Activated T-helper 1 cell treated with anti-CD3 and anti-CD28 coated beads, Interleukin-2, amount 50 U/mL, for 16 hours (primary cell): ENCODE data around the gene SLC6A12.
"Not testable (repeated sequence)": the region's sequence is repeated elsewhere in the genome, so short reads cannot be mapped to it uniquely, and the experiment has no call there.

Experiments used
- DNase-seq, 2 donors: peaks; one replicate each; pipeline ENCODE4 v3.0.0-alpha.2; 2020; ENCODE audit warnings: low read depth in 1 of 2, low spot score in 1 of 2

The SLC6A12 gene

DNA sequence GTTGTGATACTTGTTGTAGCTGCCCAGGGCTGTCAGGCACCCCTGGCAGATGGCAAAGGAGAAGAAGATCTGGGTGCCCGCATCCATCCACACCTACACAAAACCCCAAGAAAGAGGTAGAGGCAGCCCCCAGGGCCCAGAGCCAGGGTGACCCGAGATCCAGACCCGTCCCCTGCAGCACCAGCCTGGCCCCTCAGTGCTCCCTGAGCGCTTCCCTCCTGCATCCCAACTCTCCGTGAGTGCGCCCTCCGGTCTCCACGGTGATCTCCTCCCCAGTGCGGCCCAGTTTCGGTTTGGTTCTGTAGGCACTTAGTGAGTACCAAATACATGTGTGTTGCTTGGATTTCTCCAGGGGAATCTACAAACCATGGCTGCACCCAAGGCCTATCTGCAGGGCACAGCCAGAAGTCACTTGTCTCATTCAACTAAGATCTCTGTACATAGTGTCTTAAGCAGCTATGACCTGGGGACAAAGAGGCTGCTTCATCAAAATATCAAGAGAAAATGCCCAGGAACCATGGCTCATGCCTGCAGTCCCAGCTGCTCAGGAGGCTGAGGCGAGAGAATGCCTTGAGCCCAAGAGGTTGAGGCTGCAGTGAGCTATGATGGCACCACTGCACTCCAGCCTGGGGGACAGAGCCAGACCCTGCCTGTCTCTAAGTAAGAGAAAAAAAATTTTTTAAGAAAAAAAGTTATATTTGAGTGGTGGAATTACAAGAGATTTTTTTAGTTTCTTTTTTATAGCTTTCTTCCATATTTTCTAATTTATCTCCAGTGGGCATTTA is 15.9 kb downstream of the SLC6A12 start:
- DNase-seq: no peak

DNA sequence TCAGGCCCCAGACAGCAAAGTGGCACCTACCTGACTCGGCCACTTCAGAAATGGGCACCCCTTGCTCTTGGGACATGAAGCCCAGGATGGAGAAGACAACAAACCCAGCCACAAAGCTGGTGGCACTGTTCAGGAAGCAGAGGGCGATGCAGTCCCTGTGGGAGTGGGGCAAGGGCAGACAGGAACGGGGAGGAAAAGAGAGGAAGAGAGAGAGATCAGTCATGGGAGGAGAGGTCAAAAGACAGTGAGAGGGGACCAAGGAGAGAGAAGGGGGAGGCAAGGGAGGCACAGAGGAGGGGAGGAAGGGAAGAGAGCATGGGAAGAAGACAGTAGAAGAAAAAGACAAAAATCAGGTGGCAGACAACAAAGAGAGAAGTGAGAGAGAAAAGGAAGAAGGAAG is 16.6 kb downstream of the SLC6A12 start:
- no peak for DNase-seq

DNA sequence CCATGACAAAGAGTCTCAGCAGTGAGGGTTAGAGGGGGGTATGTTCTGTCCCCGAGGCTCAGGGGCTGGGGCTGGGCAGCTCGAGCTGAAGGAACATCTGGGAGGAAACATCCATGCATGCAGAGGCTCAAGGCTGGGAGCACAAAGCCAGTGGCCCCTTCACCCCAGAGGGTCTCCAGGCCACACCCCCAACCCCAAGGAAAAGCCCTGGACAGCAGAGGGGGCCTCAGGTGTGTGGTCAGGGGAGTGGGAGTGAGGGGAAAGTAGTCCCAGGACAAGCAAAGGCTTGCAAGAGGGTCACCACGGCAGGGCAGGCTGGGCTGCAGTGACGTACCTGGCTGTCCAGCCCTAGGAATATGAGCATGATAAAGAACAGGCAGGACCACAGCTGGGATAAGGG is 17.5 kb downstream of the SLC6A12 start:
- no peak for DNase-seq

DNA sequence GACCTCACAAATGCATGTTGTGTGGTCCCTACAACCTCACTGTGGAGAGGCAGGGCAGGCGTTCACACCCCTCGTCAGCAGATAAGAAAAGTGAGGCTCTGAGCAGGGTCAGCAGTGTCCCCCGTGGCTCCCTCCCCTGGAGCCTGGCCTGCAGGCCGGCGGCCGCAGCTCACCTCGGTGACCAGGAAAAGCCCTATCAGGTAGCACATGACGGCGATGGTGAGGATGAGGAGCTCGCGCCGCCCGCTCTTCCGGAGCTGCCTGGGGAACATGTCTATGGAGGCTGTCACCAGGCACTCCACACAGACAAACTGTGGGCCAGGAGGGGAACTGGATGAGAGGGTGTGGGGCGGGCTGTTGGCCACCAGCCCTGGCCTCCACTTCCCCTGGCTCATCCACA is 18.0 kb downstream of the SLC6A12 start:
- no peak for DNase-seq

DNA sequence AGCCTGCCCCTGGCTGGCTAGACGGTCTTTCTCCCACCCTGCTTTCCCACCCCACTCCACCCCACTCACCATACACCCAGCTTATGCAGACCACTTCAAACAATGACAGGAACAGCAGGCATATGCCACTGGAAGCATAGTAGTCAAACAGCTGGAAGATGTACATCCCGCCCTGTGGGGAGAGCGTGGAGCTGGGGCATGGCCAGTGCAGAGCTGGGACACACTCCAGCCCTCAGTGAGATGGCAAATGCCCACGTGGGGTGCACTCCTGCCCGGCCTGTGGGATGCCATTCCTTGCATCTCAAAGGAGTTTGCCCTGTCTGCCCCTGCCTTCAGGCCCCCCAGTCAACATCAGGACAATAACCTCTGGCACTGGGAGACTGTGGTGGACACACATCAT is 18.8 kb downstream of the SLC6A12 start:
- DNase-seq: no peak

DNA sequence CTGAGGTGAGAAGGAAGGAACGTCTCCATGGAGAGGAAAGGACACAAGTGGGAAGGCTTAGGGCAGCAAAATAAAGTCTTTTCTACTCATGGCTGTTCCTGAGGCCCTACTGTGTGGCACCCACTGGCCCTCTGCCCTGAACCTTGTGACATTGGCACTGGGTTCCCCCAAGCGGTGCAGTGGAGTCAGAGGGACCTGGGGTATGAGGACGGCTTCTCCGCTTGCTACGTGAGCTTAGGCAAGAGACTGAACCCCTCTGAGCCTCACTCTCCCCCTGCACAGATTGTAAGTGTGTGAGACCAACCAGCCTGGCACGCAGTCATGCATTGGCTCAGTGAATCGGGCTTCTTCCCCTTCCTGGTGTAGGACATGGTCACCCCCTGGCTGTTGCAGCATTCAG is 19.7 kb downstream of the SLC6A12 start:
- DNase-seq: no peak

GRCh38 chr12:193261-193660 is 20.7 kb downstream of the SLC6A12 start:
- DNase-seq: no peak

- no peak for DNase-seq
These were observed 22.4 kb downstream of the SLC6A12 start for GRCh38 chr12:191541-191940.

DNA sequence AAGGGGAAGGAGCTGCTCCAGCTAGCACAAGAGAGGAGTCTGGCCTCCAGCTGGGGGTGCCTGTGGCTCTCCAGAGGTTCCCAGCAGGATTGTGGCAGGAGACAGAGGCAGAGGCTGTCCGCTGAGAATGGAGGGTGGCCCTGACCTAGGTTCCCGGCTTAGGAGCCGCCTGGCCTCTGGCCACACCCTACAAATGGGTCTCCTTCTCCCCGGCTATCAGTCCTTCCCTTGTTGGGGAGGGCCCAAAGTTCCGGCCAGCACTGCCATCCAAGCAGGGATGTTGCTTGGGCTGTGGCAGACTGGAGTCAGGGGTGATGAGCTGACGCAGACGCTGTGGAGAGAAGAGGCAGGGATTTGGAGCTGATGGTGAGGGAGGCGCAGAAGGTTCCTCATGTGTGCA is 23.1 kb downstream of the SLC6A12 start:
- DNase-seq: no peak

DNA sequence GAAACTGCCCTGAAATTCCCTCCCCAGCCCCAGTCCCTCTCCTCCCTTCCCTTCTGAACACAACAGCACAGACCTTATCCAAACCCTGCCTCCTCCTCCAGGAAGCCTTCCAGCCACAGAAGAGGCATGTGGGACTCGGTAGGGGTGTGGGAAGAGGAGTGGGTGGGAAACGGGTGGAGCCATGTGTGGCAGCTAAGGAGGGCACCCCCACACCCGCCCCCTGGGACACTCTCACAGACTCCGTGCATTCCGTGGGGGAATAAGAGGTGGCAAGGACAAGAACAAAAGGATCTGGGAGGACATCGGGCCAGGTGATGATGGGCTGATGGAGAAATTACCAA is 24.4 kb downstream of the SLC6A12 start:
- no peak for DNase-seq

GRCh38 chr12:188910-189621 is 24.9 kb downstream of the SLC6A12 start:
- DNase-seq: no peak

GRCh38 chr12:187986-188909 is 25.7 kb downstream of the SLC6A12 start:
- not testable (repeated sequence) for DNase-seq

- no peak for DNase-seq
These were observed 27.8 kb downstream of the SLC6A12 start for GRCh38 chr12:186006-186625.

DNA sequence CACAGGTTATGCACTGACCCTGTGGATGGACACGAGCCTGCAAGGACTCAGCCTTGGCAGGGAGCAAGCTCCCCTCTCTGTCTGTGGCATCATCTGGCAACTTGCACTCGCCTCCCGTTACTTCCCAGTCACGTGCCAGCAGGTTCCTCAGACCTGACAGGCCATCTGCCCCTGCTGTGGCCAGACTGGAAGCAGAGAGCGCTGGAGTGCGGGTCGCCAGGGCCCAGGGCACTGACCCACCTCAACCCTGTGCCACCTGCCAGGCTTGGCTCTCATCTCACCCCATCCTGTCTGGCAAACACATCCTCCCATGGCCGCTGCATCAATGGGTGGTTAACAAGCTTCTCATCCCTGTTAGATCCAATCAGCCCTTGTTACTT is 28.4 kb downstream of the SLC6A12 start:
- no peak for DNase-seq

- no peak for DNase-seq
These were observed 29.0 kb downstream of the SLC6A12 start for GRCh38 chr12:184811-185575.

- no peak for DNase-seq
These were observed 31.5 kb downstream of the SLC6A12 start for GRCh38 chr12:182381-182892.

DNA sequence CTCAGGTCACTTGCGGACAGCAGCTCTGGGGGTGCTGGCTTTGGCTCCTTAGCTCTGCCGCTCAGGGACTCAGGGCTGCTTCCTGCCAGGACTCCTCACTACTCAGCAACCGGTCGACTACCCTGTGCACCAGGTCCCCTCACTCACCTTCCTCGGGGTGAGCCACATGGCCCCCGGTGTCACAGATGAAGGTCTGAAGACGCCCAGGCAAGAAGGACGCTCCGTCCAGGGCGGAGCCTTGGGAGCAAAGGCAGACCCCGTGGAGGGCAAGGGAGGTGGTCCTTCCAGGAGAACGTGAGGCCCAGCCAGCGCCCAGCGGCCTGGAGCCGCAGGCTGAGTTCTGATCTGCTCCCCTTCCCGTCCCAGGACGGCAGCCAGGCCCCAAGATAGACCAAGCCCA is 32.0 kb downstream of the SLC6A12 start:
- DNase-seq: no peak

- DNase-seq: no peak
These were observed 33.5 kb downstream of the SLC6A12 start for GRCh38 chr12:180445-180844.

GRCh38 chr12:179885-180284 is 34.1 kb downstream of the SLC6A12 start:
- no peak for DNase-seq

- no peak for DNase-seq
These were observed 34.6 kb downstream of the SLC6A12 start for GRCh38 chr12:179131-179884.
